K562 (cell line): ENCODE measurements around the gene ZBTB16.

Experiments
- DPF2 ChIP-seq: fragments of 450-650 bp; IDR thresholded peaks from 2 replicates; pipeline ENCODE4 v1.6.1; 2016
- GABPA ChIP-seq: fragments of 200-800 bp; sonication (Bioruptor generic); conservative IDR thresholded peaks from 2 replicates; pipeline ENCODE4 v1.6.1; 2016; ENCODE audit warnings: low read depth, missing genetic modification characterization, missing compliant biosample characterization

GRCh38 chr11:114061681-114062049 lies 2.2 kb downstream of the ZBTB16 start:
- TF ChIP-seq GABPA (tag) (no peak), DPF2 (no peak)
